MCF 10A (cell line): ENCODE measurements around the gene CBLC. TPM values are rescaled to one million over a fixed set of nuclear protein-coding genes. Genes with fewer than 3 reads are reported as not detected.

Experiments
- BruUV-seq: library from RNA; stranded (reverse); fragments of 400-500 nt; replicated peaks from 2 replicates; lab custom pipeline; 2021; lab: Mats Ljungman, UMichigan
- CTCF ChIA-PET: fragments of 300-600 bp; sonication (Branson Sonifier 250); formaldehyde crosslinking; extraction: SDS; loops from one replicate; lab custom pipeline; 2021; ENCODE audit warnings: antibody characterized with exemption, inconsistent platforms; lab: Yijun Ruan, JAX
- POLR2A ChIA-PET: fragments of 300-600, 350-650 bp; sonication (Branson Sonifier 250); formaldehyde crosslinking; extraction: SDS; loops from one replicate; lab custom pipeline; 2020; ENCODE audit warnings: antibody characterized with exemption, inconsistent platforms; lab: Yijun Ruan, JAX
- DNase-seq: peaks from one replicate; pipeline ENCODE4 v3.0.0-alpha.2; 2018; ENCODE audit not compliant: unreplicated experiment
- H3K27ac Mint-ChIP-seq: one replicate; pipeline ENCODE4 v1.8.0; 2022; ENCODE audit warnings: mild to moderate bottlenecking, low read depth, mixed read lengths; ENCODE audit not compliant: unreplicated experiment
- H3K27me3 Mint-ChIP-seq: one replicate; pipeline ENCODE4 v1.8.0; 2022; ENCODE audit warnings: mixed read lengths; ENCODE audit not compliant: insufficient read depth, unreplicated experiment
- H3K36me3 Mint-ChIP-seq: one replicate; pipeline ENCODE4 v1.8.0; 2022; ENCODE audit warnings: mild to moderate bottlenecking, moderate library complexity, mixed read lengths; ENCODE audit not compliant: insufficient read depth, unreplicated experiment
- H3K4me1 Mint-ChIP-seq: one replicate; pipeline ENCODE4 v1.8.0; 2022; ENCODE audit warnings: mixed read lengths; ENCODE audit not compliant: insufficient read depth, unreplicated experiment
- H3K4me3 Mint-ChIP-seq: one replicate; pipeline ENCODE4 v1.8.0; 2022; ENCODE audit warnings: mild to moderate bottlenecking, moderate library complexity, mixed read lengths; ENCODE audit not compliant: unreplicated experiment
- H3K9me3 Mint-ChIP-seq: one replicate; pipeline ENCODE4 v1.8.0; 2022; ENCODE audit warnings: mixed read lengths; ENCODE audit not compliant: unreplicated experiment
- CTCF ChIP-seq: fragments of 200-600 bp; IDR thresholded peaks from one replicate; pipeline ENCODE4 v1.8.0; 2022; ENCODE audit warnings: antibody characterized with exemption, mild to moderate bottlenecking; ENCODE audit not compliant: unreplicated experiment
- intact Hi-C: fragments of 100-400 bp; cut with micrococcal nuclease; formaldehyde crosslinking; loops from 2 replicates; pipeline ENCODE4 v1.14.1; 2022
- total RNA-seq: library from RNA; stranded (reverse); gene quantifications from 2 replicates; pipeline ENCODE4 v1.2.3, GENCODE V29; 2022

Gene CBLC
- total RNA-seq, 1 experiment from 2014 or later: 14.6 TPM

GRCh38 chr19:44765033-44765948 lies 12.4 kb upstream of the CBLC start:
- Mint-ChIP-seq H3K27ac (no peak overlapping the region), H3K4me1 (peaks cover 7% of the 10 kb centered on the region), H3K36me3 (peaks cover 13% of the 10 kb centered on the region), H3K9me3 (no peaks in the 10 kb centered on the region), H3K4me3 (no peak overlapping the region), H3K27me3 (no peaks in the 10 kb centered on the region)
- BruUV-seq: no TSS peak
- DNase-seq: peak; percentile 52
- ChIA-PET CTCF (interaction anchor here (0.6 to 19.2 kb wide), 11 partner anchors 8 to 194 kb away, joined by 3 to 414 read pairs (median 3); partner anchors contain the start of gene NECTIN2), POLR2A (interaction anchor here (1.1 to 3.4 kb wide), 4 partner anchors 12 to 43 kb away, joined by 4 to 14 read pairs (median 6); partner anchors contain the start of gene BCL3)
- intact Hi-C loops: no loop called here
- no peak for TF ChIP-seq CTCF

- BruUV-seq: no TSS peak
- Mint-ChIP-seq H3K4me1 (peaks cover 14% of the 10 kb centered on the region), H3K4me3 (no peak overlapping the region), H3K27ac (no peak overlapping the region), H3K9me3 (no peaks in the 10 kb centered on the region), H3K27me3 (no peaks in the 10 kb centered on the region), H3K36me3 (peaks cover 7% of the 10 kb centered on the region)
- DNase-seq: no peak
- CTCF ChIA-PET: interaction anchor here (0.6 to 19.2 kb wide), 10 partner anchors 11 to 143 kb away, joined by 3 to 414 read pairs (median 3); no protein-coding TSS in a partner anchor
- intact Hi-C loops: no loop called here
- POLR2A ChIA-PET: interaction anchor here (1.1 to 3.4 kb wide), 5 partner anchors 13 to 44 kb away, joined by 3 to 14 read pairs (median 5); partner anchors contain the start of gene BCL3
- no peak for TF ChIP-seq CTCF
These were observed 11.7 kb upstream of the CBLC start for GRCh38 chr19:44765949-44766335.

GRCh38 chr19:44767295-44768180 lies 10.2 kb upstream of the CBLC start:
- H3K4me1 Mint-ChIP-seq: peaks cover 15% of the 10 kb centered on the region
- no peak for TF ChIP-seq CTCF
- BruUV-seq: no TSS peak
- H3K9me3 Mint-ChIP-seq: no peaks in the 10 kb centered on the region
- ChIA-PET POLR2A (interaction anchor here (1.0 to 3.4 kb wide), 3 partner anchors 13 to 25 kb away, joined by 3 to 14 read pairs (median 3); no protein-coding TSS in a partner anchor), CTCF (interaction anchor here (0.7 to 19.2 kb wide), 6 partner anchors 17 to 570 kb away, joined by 3 to 414 read pairs (median 4); no protein-coding TSS in a partner anchor)
- no peaks in the 10 kb centered on the region for H3K36me3 Mint-ChIP-seq
- no peak overlapping the region for H3K27ac Mint-ChIP-seq
- H3K4me3 Mint-ChIP-seq: no peak overlapping the region
- no peaks in the 10 kb centered on the region for H3K27me3 Mint-ChIP-seq
- intact Hi-C loops: no loop called here
- DNase-seq: no peak
